Prostate gland (tissue), 2 donors: ENCODE measurements around the gene APOO.
A peak's percentile ranks its signal among the peaks of the same experiment; 100 is the strongest.

Experiments used
- CTCF ChIP-seq, 4 experiments: fragments of 200-600 bp in 2 of 4; fragments of 450-650 bp in 2 of 4; sonication (generic) in 2 of 4; IDR thresholded peaks; 1 replicate in 3 of 4; 2 replicates in 1 of 4; pipeline ENCODE4 v1.5.1; 2016 to 2019; ENCODE audit warnings: antibody characterized with exemption in 4 of 4, mild to moderate bottlenecking in 2 of 4, moderate library complexity in 2 of 4
- POLR2AphosphoS5 ChIP-seq: sonication (generic); formaldehyde crosslinking; IDR thresholded peaks from one replicate; pipeline ENCODE4 v1.6.1; 2017; ENCODE audit warnings: antibody characterized with exemption

- peak; percentile 77 for TF ChIP-seq POLR2AphosphoS5
- TF ChIP-seq CTCF (IDR thresholded peaks at IDR 0.05) = no peak
Measured at GRCh38 chrX:23822397-23822796, 85.3 kb downstream of the APOO start.
